NCI-H82 treated with DMSO at 0.1 percent for 48 hours (cell line): Measurements from ENCODE around the gene CYP26B1.
A peak's percentile ranks its signal among the peaks of the same experiment; 100 is the strongest.

Experiments used
- DNase-seq: peaks from one replicate; lab custom pipeline; 2025; ENCODE audit not compliant: unreplicated experiment; lab: John Stamatoyannopoulos, UW

CYP26B1 gene

GRCh38 chr2:72155151-72155550, 7.5 kb upstream of the CYP26B1 start:
- no peak for DNase-seq

GRCh38 chr2:72154386-72154975, 6.8 kb upstream of the CYP26B1 start:
- no peak for DNase-seq

GRCh38 chr2:72153924-72154323, 6.3 kb upstream of the CYP26B1 start:
- no peak for DNase-seq

GRCh38 chr2:72153026-72153791, 5.5 kb upstream of the CYP26B1 start:
- DNase-seq: no peak

- DNase-seq: no peak
These were observed 3.2 kb upstream of the CYP26B1 start for GRCh38 chr2:72150861-72151356.

- peak; percentile 49 for DNase-seq
These were observed 2.6 kb upstream of the CYP26B1 start for GRCh38 chr2:72150157-72150860.

- no peak for DNase-seq
These were observed 2.0 kb upstream of the CYP26B1 start for GRCh38 chr2:72149556-72150156.

- DNase-seq: no peak
These were observed 1.3 kb upstream of the CYP26B1 start for GRCh38 chr2:72148837-72149555.

GRCh38 chr2:72148003-72148836, 558 bp upstream of the CYP26B1 start:
- DNase-seq: no peak

- DNase-seq: no peak
These were observed 1.0 kb downstream of the CYP26B1 start for GRCh38 chr2:72146347-72147302.

- DNase-seq: no peak
These were observed 1.9 kb downstream of the CYP26B1 start for GRCh38 chr2:72145658-72146329.

- no peak for DNase-seq
These were observed 2.4 kb downstream of the CYP26B1 start for GRCh38 chr2:72145289-72145657.

- DNase-seq: no peak
These were observed 2.9 kb downstream of the CYP26B1 start for GRCh38 chr2:72144632-72145288.

GRCh38 chr2:72144274-72144631, 3.4 kb downstream of the CYP26B1 start:
- DNase-seq: no peak

GRCh38 chr2:72143441-72144273, 4.0 kb downstream of the CYP26B1 start:
- no peak for DNase-seq

- DNase-seq: no peak
These were observed 4.9 kb downstream of the CYP26B1 start for GRCh38 chr2:72142570-72143440.
